ENCODE measurements around the gene PI4KA. TPM values are rescaled to one million over a fixed set of nuclear protein-coding genes. Genes with fewer than 3 reads are reported as not detected.
A peak's percentile ranks its signal among the peaks of the same experiment; 100 is the strongest.
"Not testable (repeated sequence)": the region's sequence is repeated elsewhere in the genome, so short reads cannot be mapped to it uniquely, and the experiment has no call there.

The PI4KA gene
- total and polyA plus RNA-seq, 2 donors = 32.5 to 64.0 TPM

DNA sequence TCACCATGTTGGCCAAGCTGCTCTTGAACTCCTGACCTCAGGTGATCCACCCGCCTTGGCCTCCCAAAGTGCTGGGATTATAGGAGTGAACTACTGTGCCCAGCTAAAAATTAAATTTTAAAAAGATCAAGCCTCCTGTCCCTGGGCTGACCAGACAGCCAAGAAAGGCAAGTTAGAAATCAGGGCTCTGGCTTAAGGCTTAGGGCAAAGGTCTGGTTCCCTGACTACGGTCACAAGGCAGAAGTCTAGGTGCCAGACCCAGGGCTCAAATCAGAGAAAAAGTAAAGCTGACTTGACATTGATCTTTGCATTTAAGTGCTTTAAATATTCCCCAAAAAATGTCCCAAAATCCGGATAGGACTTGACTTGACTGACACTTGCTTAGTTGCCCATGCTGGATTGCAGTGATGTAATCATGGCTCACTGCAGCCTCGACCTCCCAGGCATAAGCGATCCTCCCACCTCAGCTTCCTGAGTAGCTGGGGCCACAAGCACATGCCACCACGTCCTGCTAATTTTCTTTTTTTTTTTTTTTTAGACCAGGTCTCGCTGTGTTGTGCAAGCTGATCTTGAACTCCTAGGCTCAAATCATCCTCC, 41.3 kb upstream of the PI4KA start:
- 71% methylated on average over 7 of the region's 7 CpGs for WGBS
- no peaks in the 10 kb centered on the region for H3K4me1 ChIP-seq (ENCODE audit: control insufficient read depth in 2 of 2, insufficient read depth in 2 of 2, low read length in 2 of 2)
- H3K36me3 ChIP-seq (ENCODE audit: control insufficient read depth in 2 of 2, insufficient read depth in 2 of 2, low read length in 1 of 2) = no peaks in the 10 kb centered on the region
- H3K27ac ChIP-seq (ENCODE audit: low read depth in 1 of 2, low read length in 1 of 2) = no peak overlapping the region
- H3K27me3 ChIP-seq (ENCODE audit: control insufficient read depth in 2 of 2, insufficient read depth in 1 of 2, low read length in 1 of 2) = no peaks in the 10 kb centered on the region
- no peak overlapping the region for H3K4me3 ChIP-seq (ENCODE audit: low read length in 2 of 2)
- no peak for DNase-seq (ENCODE audit: low read depth in 6 of 9, low spot score in 9 of 9)
- H3K9me3 ChIP-seq (ENCODE audit: control insufficient read depth in 2 of 2, insufficient read depth in 1 of 2, low read length in 1 of 2) = no peaks in the 10 kb centered on the region

DNA sequence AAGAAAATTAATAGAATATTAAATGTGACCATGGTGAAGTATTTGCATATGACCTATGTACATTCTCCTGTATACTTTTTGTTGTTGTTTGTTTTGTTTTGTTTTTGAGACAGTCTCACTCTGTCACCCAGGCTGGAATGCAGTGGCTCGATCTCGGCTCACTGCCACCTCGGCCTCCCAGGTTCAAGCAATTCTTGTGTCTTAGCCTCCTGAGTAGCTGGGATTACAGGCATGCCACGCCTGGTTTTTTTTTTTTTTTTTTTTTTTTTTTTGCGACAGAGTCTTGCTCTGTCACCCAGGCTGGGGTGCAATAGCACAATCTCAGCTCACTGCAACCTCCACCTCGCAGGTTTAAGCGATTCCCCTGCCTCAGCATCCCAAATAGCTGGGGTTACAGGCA, 39.1 kb upstream of the PI4KA start:
- 97% methylated on average over 7 of the region's 7 CpGs for WGBS
- not testable (repeated sequence) for H3K27ac ChIP-seq (ENCODE audit: low read depth in 1 of 2, low read length in 1 of 2); H3K36me3 ChIP-seq (ENCODE audit: control insufficient read depth in 2 of 2, insufficient read depth in 2 of 2, low read length in 1 of 2); H3K4me1 ChIP-seq (ENCODE audit: control insufficient read depth in 2 of 2, insufficient read depth in 2 of 2, low read length in 2 of 2); H3K9me3 ChIP-seq (ENCODE audit: control insufficient read depth in 2 of 2, insufficient read depth in 1 of 2, low read length in 1 of 2); H3K27me3 ChIP-seq (ENCODE audit: control insufficient read depth in 2 of 2, insufficient read depth in 1 of 2, low read length in 1 of 2); DNase-seq (ENCODE audit: low read depth in 6 of 9, low spot score in 9 of 9); H3K4me3 ChIP-seq (ENCODE audit: low read length in 2 of 2)

DNA sequence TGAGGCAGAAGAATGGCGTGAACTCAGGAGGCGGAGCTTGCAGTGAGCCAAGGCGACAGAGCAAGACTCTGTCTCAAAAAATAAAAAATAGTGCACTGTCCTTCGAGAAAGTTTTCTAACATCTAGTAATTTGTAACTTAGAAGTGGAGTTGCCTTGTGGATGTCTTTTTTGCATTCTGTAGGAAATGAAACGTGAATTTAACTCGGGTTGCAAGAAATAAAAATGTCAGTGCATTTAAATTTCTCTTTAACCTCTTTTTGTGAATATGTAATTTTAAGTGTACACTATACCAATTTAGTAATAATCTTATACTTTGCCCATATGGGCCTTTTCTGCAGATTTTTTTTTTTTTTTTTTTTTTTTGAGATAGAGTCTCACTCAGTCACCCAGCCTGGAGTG, 32.4 kb upstream of the PI4KA start:
- no peaks in the 10 kb centered on the region for H3K4me1 ChIP-seq (ENCODE audit: control insufficient read depth in 2 of 2, insufficient read depth in 2 of 2, low read length in 2 of 2)
- no peaks in the 10 kb centered on the region for H3K27me3 ChIP-seq (ENCODE audit: control insufficient read depth in 2 of 2, insufficient read depth in 1 of 2, low read length in 1 of 2)
- H3K27ac ChIP-seq (ENCODE audit: low read depth in 1 of 2, low read length in 1 of 2) = no peak overlapping the region
- H3K36me3 ChIP-seq (ENCODE audit: control insufficient read depth in 2 of 2, insufficient read depth in 2 of 2, low read length in 1 of 2) = peaks cover 24 to 26% of the 10 kb centered on the region in 2 donors
- 98% methylated on average over 6 of the region's 6 CpGs for WGBS
- DNase-seq (ENCODE audit: low read depth in 6 of 9, low spot score in 9 of 9) = no peak
- no peaks in the 10 kb centered on the region for H3K9me3 ChIP-seq (ENCODE audit: control insufficient read depth in 2 of 2, insufficient read depth in 1 of 2, low read length in 1 of 2)
- H3K4me3 ChIP-seq (ENCODE audit: low read length in 2 of 2) = no peak overlapping the region

DNA sequence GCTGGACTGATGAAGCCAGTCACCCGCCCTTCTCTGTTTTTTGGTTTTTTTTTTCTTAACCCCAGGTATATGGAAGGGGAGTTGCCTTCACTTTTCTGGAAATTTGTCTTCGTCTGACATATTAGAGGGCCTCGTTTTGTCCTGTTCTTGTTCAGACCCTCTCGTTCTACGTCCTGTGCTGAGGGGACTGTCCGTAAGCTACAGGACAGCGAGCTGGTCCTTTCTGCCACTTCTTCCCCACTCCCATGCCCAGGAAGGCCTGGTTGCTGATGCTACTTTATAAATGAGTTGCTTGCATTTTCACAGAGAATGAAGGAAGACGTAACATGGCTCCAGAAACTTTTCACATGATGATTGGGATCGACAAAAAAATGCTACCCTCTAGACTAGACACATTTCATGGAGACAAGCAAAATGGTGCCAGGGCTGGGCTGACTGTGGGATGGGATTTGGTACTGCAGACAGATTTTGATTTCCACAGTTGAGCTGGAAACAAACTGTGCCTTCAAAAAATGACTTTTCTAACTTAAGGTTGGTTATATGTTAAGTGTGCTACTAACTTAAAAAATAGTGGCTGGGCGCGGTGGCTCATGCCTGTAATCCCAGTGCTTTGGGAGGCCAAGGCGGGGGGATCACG, 31.4 kb upstream of the PI4KA start:
- 90% methylated on average over 13 of the region's 13 CpGs for WGBS

DNA sequence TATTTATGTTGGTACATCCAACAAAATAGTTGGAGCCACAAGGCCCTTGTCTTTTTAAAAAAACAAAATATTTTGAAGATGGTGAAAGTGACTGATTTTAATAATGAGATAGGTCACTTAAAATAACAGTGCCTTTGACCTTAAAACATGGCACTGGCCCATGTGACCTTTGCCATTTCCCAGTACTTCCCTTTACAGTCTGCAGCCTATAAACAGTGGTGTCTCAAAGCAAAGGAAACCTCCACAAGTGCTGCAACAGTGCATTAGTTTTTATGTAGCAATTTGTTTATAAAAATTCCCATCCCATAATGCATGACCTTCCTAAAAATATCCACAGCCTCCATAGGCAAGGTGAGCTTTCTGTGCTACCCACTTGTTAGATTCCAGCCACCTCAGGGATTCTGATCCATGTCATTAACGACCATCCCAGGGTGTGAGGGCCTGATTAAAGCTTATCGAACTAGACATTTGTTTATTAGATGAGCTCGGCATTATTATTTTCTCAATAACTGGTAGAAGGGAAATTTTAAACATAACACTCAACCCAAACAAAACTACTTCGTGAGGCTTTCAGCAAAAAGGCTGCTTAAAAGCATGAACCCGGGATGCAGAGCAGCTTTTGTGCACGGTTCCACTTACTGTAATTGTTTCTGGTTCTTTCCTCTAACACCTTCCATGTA, 30.6 kb upstream of the PI4KA start:
- H3K36me3 ChIP-seq (ENCODE audit: control insufficient read depth in 2 of 2, insufficient read depth in 2 of 2, low read length in 1 of 2) = peaks cover 37 to 40% of the 10 kb centered on the region in 2 donors

More for the DNA sequence above, 31.4 kb upstream of the PI4KA start:
- no peak for DNase-seq (ENCODE audit: low read depth in 6 of 9, low spot score in 9 of 9)
- Histone ChIP-seq H3K4me3 (ENCODE audit: low read length in 2 of 2) (no peak overlapping the region), H3K27me3 (ENCODE audit: control insufficient read depth in 2 of 2, insufficient read depth in 1 of 2, low read length in 1 of 2) (no peaks in the 10 kb centered on the region), H3K9me3 (ENCODE audit: control insufficient read depth in 2 of 2, insufficient read depth in 1 of 2, low read length in 1 of 2) (peaks cover 0 to 1% of the 10 kb centered on the region in 2 donors), H3K27ac (ENCODE audit: low read depth in 1 of 2, low read length in 1 of 2) (no peak overlapping the region), H3K4me1 (ENCODE audit: control insufficient read depth in 2 of 2, insufficient read depth in 2 of 2, low read length in 2 of 2) (no peaks in the 10 kb centered on the region), H3K36me3 (ENCODE audit: control insufficient read depth in 2 of 2, insufficient read depth in 2 of 2, low read length in 1 of 2) (peaks cover 32 to 35% of the 10 kb centered on the region in 2 donors)

DNA sequence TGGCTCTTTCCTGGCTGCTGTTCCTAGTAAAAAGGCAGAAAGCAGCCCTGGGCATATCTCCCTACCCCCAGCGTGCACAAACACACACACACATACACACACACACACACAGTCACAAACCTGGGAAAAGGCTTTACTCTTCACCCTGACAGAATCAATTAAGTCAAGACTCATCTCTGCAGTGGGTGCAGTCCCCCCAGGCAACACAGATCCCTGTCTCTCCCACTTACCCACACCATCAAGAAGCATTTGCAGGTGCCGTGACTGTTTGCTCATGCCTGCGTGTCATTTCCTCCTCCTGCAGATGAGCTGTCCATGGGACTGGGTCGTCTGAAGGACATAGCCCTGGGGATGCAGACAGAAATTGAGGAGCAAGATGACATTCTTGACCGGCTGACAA, 28.8 kb upstream of the PI4KA start:
- Histone ChIP-seq H3K36me3 (ENCODE audit: control insufficient read depth in 2 of 2, insufficient read depth in 2 of 2, low read length in 1 of 2) (peaks cover 50 to 51% of the 10 kb centered on the region in 2 donors), H3K4me3 (ENCODE audit: low read length in 2 of 2) (no peak overlapping the region), H3K27me3 (ENCODE audit: control insufficient read depth in 2 of 2, insufficient read depth in 1 of 2, low read length in 1 of 2) (no peaks in the 10 kb centered on the region), H3K27ac (ENCODE audit: low read depth in 1 of 2, low read length in 1 of 2) (no peak overlapping the region), H3K4me1 (ENCODE audit: control insufficient read depth in 2 of 2, insufficient read depth in 2 of 2, low read length in 2 of 2) (no peaks in the 10 kb centered on the region), H3K9me3 (ENCODE audit: control insufficient read depth in 2 of 2, insufficient read depth in 1 of 2, low read length in 1 of 2) (peaks cover 0 to 1% of the 10 kb centered on the region in 2 donors)
- WGBS = 96% methylated on average over 5 of the region's 5 CpGs
- no peak for DNase-seq (ENCODE audit: low read depth in 6 of 9, low spot score in 9 of 9)

More for the DNA sequence above, 30.6 kb upstream of the PI4KA start:
- Histone ChIP-seq H3K4me3 (ENCODE audit: low read length in 2 of 2) (no peak overlapping the region), H3K9me3 (ENCODE audit: control insufficient read depth in 2 of 2, insufficient read depth in 1 of 2, low read length in 1 of 2) (peaks cover 0 to 1% of the 10 kb centered on the region in 2 donors), H3K27me3 (ENCODE audit: control insufficient read depth in 2 of 2, insufficient read depth in 1 of 2, low read length in 1 of 2) (no peaks in the 10 kb centered on the region), H3K27ac (ENCODE audit: low read depth in 1 of 2, low read length in 1 of 2) (no peak overlapping the region), H3K4me1 (ENCODE audit: control insufficient read depth in 2 of 2, insufficient read depth in 2 of 2, low read length in 2 of 2) (no peaks in the 10 kb centered on the region)
- DNase-seq (ENCODE audit: low read depth in 6 of 9, low spot score in 9 of 9) = no peak
- 97% methylated on average over 6 of the region's 6 CpGs for WGBS

DNA sequence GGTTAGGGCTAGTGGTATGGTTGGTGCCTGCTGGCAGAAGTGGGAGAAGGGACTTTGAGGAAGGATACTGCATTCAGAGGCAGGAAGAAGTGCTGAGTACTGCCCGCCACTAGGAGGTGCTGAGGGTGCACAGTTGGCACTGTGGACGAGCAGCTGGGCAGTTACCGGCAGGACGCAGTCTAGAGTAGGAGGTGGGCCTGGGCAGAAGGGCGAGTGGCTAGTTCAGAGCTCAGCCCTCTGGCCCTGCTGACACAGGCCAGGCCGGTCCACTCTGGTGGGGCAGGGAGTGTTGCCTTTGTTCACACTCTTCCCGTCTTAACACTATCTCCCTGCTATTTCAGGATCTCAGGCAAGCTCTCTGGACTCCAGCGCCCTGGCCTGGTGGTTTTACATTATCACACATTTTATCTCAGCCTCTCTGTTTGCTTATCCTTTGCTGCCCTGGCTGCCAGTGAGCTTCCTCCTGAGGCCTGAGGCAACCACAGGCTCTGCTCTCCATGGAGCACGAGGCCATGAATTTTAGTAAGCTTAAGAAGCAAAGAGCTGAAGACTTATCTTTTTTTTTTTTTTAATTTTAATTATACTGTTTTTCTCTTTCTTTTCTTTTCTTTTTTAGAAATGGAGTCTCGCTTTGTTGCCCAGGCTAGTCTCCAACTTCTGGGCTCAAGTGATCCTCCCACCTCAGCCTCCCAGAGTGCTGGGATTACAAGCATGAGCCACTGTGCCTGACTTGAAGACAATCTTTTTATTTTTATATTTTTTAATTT, 27.1 kb upstream of the PI4KA start:
- H3K9me3 ChIP-seq (ENCODE audit: control insufficient read depth in 2 of 2, insufficient read depth in 1 of 2, low read length in 1 of 2) = peaks cover 0 to 1% of the 10 kb centered on the region in 2 donors
- H3K27me3 ChIP-seq (ENCODE audit: control insufficient read depth in 2 of 2, insufficient read depth in 1 of 2, low read length in 1 of 2) = no peaks in the 10 kb centered on the region
- H3K4me1 ChIP-seq (ENCODE audit: control insufficient read depth in 2 of 2, insufficient read depth in 2 of 2, low read length in 2 of 2) = no peaks in the 10 kb centered on the region
- WGBS = 69% methylated on average over 10 of the region's 10 CpGs
- H3K27ac ChIP-seq (ENCODE audit: low read depth in 1 of 2, low read length in 1 of 2) = no peak overlapping the region
- peak in 4 of 9 donors; percentile 5 to 32 (median 22) for DNase-seq (ENCODE audit: low read depth in 6 of 9, low spot score in 9 of 9)
- peaks cover 66% of the 10 kb centered on the region in 2 donors for H3K36me3 ChIP-seq (ENCODE audit: control insufficient read depth in 2 of 2, insufficient read depth in 2 of 2, low read length in 1 of 2)
- no peak overlapping the region for H3K4me3 ChIP-seq (ENCODE audit: low read length in 2 of 2)

DNA sequence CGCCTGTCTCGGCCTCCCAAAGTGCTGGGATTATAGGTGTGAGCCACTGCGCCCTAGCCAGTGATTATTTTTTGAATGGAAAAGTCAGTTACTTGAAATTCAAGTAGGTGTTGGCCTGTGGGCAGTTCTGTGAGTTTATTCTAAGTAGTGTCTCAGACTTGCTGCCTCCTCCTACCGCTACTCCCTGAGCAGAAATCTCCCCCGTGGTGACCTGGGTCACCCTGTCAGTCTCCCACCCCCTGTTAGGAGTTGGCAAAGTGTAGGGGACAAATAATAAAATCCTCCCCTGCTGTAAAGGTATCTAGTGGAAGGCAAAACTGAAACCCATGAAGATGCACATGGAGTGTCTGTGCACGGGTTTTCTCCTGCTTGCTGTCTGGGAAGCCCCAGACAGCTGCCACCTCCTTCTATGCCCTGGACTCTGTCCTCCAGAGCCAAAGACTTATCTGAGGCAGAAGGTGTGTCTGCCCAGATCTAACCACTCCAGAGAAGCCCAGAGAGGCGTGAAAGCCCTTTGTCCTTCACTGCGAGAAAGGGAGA, 26.5 kb upstream of the PI4KA start:
- Histone ChIP-seq H3K27me3 (ENCODE audit: control insufficient read depth in 2 of 2, insufficient read depth in 1 of 2, low read length in 1 of 2) (no peaks in the 10 kb centered on the region), H3K9me3 (ENCODE audit: control insufficient read depth in 2 of 2, insufficient read depth in 1 of 2, low read length in 1 of 2) (peaks cover 0 to 1% of the 10 kb centered on the region in 2 donors), H3K27ac (ENCODE audit: low read depth in 1 of 2, low read length in 1 of 2) (no peak overlapping the region), H3K4me3 (ENCODE audit: low read length in 2 of 2) (no peak overlapping the region), H3K36me3 (ENCODE audit: control insufficient read depth in 2 of 2, insufficient read depth in 2 of 2, low read length in 1 of 2) (peaks cover 66 to 70% of the 10 kb centered on the region in 2 donors), H3K4me1 (ENCODE audit: control insufficient read depth in 2 of 2, insufficient read depth in 2 of 2, low read length in 2 of 2) (no peaks in the 10 kb centered on the region)
- DNase-seq (ENCODE audit: low read depth in 6 of 9, low spot score in 9 of 9) = no peak
- 95% methylated on average over 8 of the region's 8 CpGs for WGBS

All from thymus (tissue), 11 donors.